ENCODE results near the gene ERCC2. TPM values are rescaled to one million over a fixed set of nuclear protein-coding genes. Genes with fewer than 3 reads are reported as not detected.

ERCC2 gene
- total and polyA plus RNA-seq, 7 experiments from 2014 or later = 4.4 to 25.1 (median 14.9) TPM

GRCh38 chr19:45395821-45396617, 25.6 kb upstream of the ERCC2 start:
- Histone ChIP-seq H3K27ac (ENCODE audit: low read depth, low read length) (no peak overlapping the region), H3K9me3 (ENCODE audit: control insufficient read depth in 2 of 3, low read length in 3 of 3) (no peaks in the 10 kb centered on the region), H3K36me3 (ENCODE audit: control insufficient read depth in 2 of 3, insufficient read depth in 3 of 3, low read length in 3 of 3) (no peaks in the 10 kb centered on the region), H3K4me1 (ENCODE audit: control insufficient read depth in 2 of 2, insufficient read depth in 2 of 2, low read length in 2 of 2) (peaks cover 0 to 4% of the 10 kb centered on the region in 2 donors), H3K4me3 (ENCODE audit: low read length) (no peak overlapping the region), H3K27me3 (ENCODE audit: control insufficient read depth in 2 of 2, insufficient read depth in 2 of 2, low read length in 2 of 2) (peaks cover 0 to 5% of the 10 kb centered on the region in 2 donors)
- Mint-ChIP-seq H3K4me1 (peaks cover 0 to 16% (median 7%) of the 10 kb centered on the region in 7 donors), H3K4me3 (no peak overlapping the region), H3K9me3 (no peaks in the 10 kb centered on the region), H3K27me3 (peaks cover 17 to 30% (median 20%) of the 10 kb centered on the region in 5 donors), H3K36me3 (peaks cover 0 to 18% (median 0%) of the 10 kb centered on the region in 5 donors), H3K27ac (no peak overlapping the region)
- intact Hi-C loops (cut with micrococcal nuclease) = no loop called here
- ChIA-PET POLR2A (no interaction called here), CTCF (no interaction called here)
- no peak for ATAC-seq
- DNase-seq = no peak

GRCh38 chr19:45391871-45392665, 21.7 kb upstream of the ERCC2 start:
- no peaks in the 10 kb centered on the region for H3K9me3 ChIP-seq (ENCODE audit: control insufficient read depth in 2 of 3, low read length in 3 of 3)
- Mint-ChIP-seq H3K9me3 (peaks cover 0 to 3% (median 0%) of the 10 kb centered on the region in 11 donors), H3K27ac (no peak overlapping the region), H3K4me3 (no peak overlapping the region), H3K27me3 (peaks cover 3 to 21% (median 7%) of the 10 kb centered on the region in 5 donors), H3K4me1 (peaks cover 0 to 3% (median 0%) of the 10 kb centered on the region in 7 donors), H3K36me3 (peaks cover 0 to 7% (median 0%) of the 10 kb centered on the region in 5 donors)
- H3K27ac ChIP-seq (ENCODE audit: low read depth, low read length) = no peak overlapping the region
- H3K4me1 ChIP-seq (ENCODE audit: control insufficient read depth in 2 of 2, insufficient read depth in 2 of 2, low read length in 2 of 2) = no peaks in the 10 kb centered on the region
- CTCF ChIA-PET = no interaction called here
- no peak for ATAC-seq
- no peak overlapping the region for H3K4me3 ChIP-seq (ENCODE audit: low read length)
- intact Hi-C loops (cut with micrococcal nuclease) = no loop called here
- no peaks in the 10 kb centered on the region for H3K27me3 ChIP-seq (ENCODE audit: control insufficient read depth in 2 of 2, insufficient read depth in 2 of 2, low read length in 2 of 2)
- no peaks in the 10 kb centered on the region for H3K36me3 ChIP-seq (ENCODE audit: control insufficient read depth in 2 of 3, insufficient read depth in 3 of 3, low read length in 3 of 3)
- no peak for DNase-seq
- POLR2A ChIA-PET = no interaction called here

DNA sequence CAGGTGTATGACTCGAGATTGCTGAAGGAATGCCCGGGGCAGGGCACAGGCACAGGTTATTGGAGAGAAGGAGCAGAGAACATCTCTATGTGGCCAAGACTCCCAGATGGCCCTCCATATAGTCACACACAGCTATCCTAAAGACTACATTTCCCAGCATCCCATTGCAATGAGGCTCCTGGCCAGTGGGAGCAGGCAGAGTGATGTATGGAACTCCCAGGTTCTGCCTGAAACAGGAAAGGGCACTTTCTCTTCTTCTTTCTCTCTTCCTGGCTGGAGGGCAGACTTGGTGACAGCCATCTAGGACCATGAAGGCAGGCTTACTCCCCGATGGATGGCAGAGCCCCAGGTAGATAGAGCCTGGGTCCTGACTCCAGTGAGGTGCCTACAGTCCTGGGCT, 21.0 kb upstream of the ERCC2 start:
- no peak overlapping the region for H3K4me3 Mint-ChIP-seq
- H3K4me1 ChIP-seq (ENCODE audit: control insufficient read depth in 2 of 2, insufficient read depth in 2 of 2, low read length in 2 of 2) = no peaks in the 10 kb centered on the region
- no peak overlapping the region for H3K27ac Mint-ChIP-seq
- no peak for ATAC-seq
- no peak for DNase-seq
- intact Hi-C loops (cut with micrococcal nuclease) = no loop called here
- H3K27me3 ChIP-seq (ENCODE audit: control insufficient read depth in 2 of 2, insufficient read depth in 2 of 2, low read length in 2 of 2) = no peaks in the 10 kb centered on the region
- H3K27me3 Mint-ChIP-seq = peaks cover 4 to 24% (median 6%) of the 10 kb centered on the region in 5 donors
- peaks cover 0 to 3% (median 0%) of the 10 kb centered on the region in 11 donors for H3K9me3 Mint-ChIP-seq
- H3K4me1 Mint-ChIP-seq = no peaks in the 10 kb centered on the region
- H3K36me3 ChIP-seq (ENCODE audit: control insufficient read depth in 2 of 3, insufficient read depth in 3 of 3, low read length in 3 of 3) = no peaks in the 10 kb centered on the region
- H3K4me3 ChIP-seq (ENCODE audit: low read length) = no peak overlapping the region
- POLR2A ChIA-PET = no interaction called here
- H3K9me3 ChIP-seq (ENCODE audit: control insufficient read depth in 2 of 3, low read length in 3 of 3) = no peaks in the 10 kb centered on the region
- H3K27ac ChIP-seq (ENCODE audit: low read depth, low read length) = no peak overlapping the region
- CTCF ChIA-PET = no interaction called here
- peaks cover 0 to 5% (median 0%) of the 10 kb centered on the region in 5 donors for H3K36me3 Mint-ChIP-seq

GRCh38 chr19:45385392-45386221, 15.2 kb upstream of the ERCC2 start:
- Mint-ChIP-seq H3K4me1 (peaks cover 0 to 6% (median 0%) of the 10 kb centered on the region in 7 donors), H3K36me3 (no peaks in the 10 kb centered on the region), H3K27ac (no peak overlapping the region), H3K9me3 (peaks cover 0 to 4% (median 0%) of the 10 kb centered on the region in 11 donors), H3K4me3 (peak overlapping the region in 4 of 10 donors; percentile 14 to 56 (median 24)), H3K27me3 (peaks cover 15 to 32% (median 21%) of the 10 kb centered on the region in 5 donors)
- intact Hi-C loops (cut with micrococcal nuclease) = no loop called here
- ATAC-seq (peak; percentile 32), DNase-seq (no peak)
- H3K4me3 ChIP-seq (ENCODE audit: low read length) = no peak overlapping the region
- ChIA-PET CTCF (no interaction called here), POLR2A (no interaction called here)
- no peak overlapping the region for H3K27ac ChIP-seq (ENCODE audit: low read depth, low read length)
- H3K27me3 ChIP-seq (ENCODE audit: control insufficient read depth in 2 of 2, insufficient read depth in 2 of 2, low read length in 2 of 2) = peaks cover 0 to 8% of the 10 kb centered on the region in 2 donors
- no peaks in the 10 kb centered on the region for H3K4me1 ChIP-seq (ENCODE audit: control insufficient read depth in 2 of 2, insufficient read depth in 2 of 2, low read length in 2 of 2)
- no peaks in the 10 kb centered on the region for H3K9me3 ChIP-seq (ENCODE audit: control insufficient read depth in 2 of 3, low read length in 3 of 3)
- H3K36me3 ChIP-seq (ENCODE audit: control insufficient read depth in 2 of 3, insufficient read depth in 3 of 3, low read length in 3 of 3) = no peaks in the 10 kb centered on the region

DNA sequence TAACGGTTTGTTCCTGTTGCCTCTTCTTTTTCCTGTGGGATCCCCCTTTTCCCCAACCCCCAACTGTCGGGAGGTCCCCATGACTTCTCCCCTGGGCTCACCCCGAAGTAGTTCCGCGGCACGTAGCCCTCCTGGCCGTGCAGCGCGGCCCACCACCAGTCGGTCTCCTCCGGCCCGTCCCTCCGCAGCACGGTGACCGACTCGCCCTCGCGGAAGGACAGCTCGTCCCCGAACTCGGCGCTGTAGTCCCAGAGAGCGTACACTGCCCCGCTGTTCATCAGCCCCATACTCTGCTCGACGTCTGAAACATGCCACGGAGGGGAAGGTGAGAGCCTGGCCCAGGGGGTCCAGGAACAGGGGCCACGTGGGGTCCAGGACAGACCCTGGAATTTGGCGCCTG, 12.1 kb upstream of the ERCC2 start:
- H3K27ac Mint-ChIP-seq = no peak overlapping the region
- peaks cover 0 to 8% of the 10 kb centered on the region in 2 donors for H3K27me3 ChIP-seq (ENCODE audit: control insufficient read depth in 2 of 2, insufficient read depth in 2 of 2, low read length in 2 of 2)
- no peak overlapping the region for H3K27ac ChIP-seq (ENCODE audit: low read depth, low read length)
- H3K9me3 Mint-ChIP-seq = peaks cover 0 to 1% (median 0%) of the 10 kb centered on the region in 11 donors
- H3K4me3 Mint-ChIP-seq = no peak overlapping the region
- intact Hi-C loops (cut with micrococcal nuclease) = no loop called here
- ATAC-seq = no peak
- no peaks in the 10 kb centered on the region for H3K9me3 ChIP-seq (ENCODE audit: control insufficient read depth in 2 of 3, low read length in 3 of 3)
- no peak overlapping the region for H3K4me3 ChIP-seq (ENCODE audit: low read length)
- H3K4me1 ChIP-seq (ENCODE audit: control insufficient read depth in 2 of 2, insufficient read depth in 2 of 2, low read length in 2 of 2) = no peaks in the 10 kb centered on the region
- CTCF ChIA-PET = no interaction called here
- no peaks in the 10 kb centered on the region for H3K36me3 ChIP-seq (ENCODE audit: control insufficient read depth in 2 of 3, insufficient read depth in 3 of 3, low read length in 3 of 3)
- peaks cover 0 to 6% (median 0%) of the 10 kb centered on the region in 7 donors for H3K4me1 Mint-ChIP-seq
- H3K27me3 Mint-ChIP-seq = peaks cover 11 to 28% (median 21%) of the 10 kb centered on the region in 5 donors
- POLR2A ChIA-PET = no interaction called here
- no peak for DNase-seq
- no peaks in the 10 kb centered on the region for H3K36me3 Mint-ChIP-seq

DNA sequence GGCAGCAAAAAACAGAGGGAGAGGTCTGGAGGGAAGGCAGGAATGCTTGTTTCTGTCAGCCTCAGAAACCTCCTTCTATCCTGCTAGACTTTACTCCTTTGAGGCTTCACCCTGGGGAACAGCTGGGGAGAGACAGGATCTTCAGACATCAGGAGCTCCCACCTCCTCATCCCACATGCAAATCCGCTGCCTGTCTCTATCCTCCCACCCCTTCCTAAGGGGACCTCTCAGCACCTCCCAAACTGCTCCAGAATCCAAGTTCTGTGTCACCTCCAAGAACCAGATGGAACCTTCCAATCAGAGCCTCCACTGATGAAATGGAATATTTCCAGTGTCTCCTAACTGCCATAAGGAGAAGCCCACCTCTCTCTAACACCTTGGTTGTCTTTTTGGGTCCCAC, 9.7 kb upstream of the ERCC2 start:
- Histone ChIP-seq H3K36me3 (ENCODE audit: control insufficient read depth in 2 of 3, insufficient read depth in 3 of 3, low read length in 3 of 3) (no peaks in the 10 kb centered on the region), H3K4me1 (ENCODE audit: control insufficient read depth in 2 of 2, insufficient read depth in 2 of 2, low read length in 2 of 2) (no peaks in the 10 kb centered on the region), H3K4me3 (ENCODE audit: low read length) (no peak overlapping the region), H3K9me3 (ENCODE audit: control insufficient read depth in 2 of 3, low read length in 3 of 3) (no peaks in the 10 kb centered on the region), H3K27ac (ENCODE audit: low read depth, low read length) (no peak overlapping the region), H3K27me3 (ENCODE audit: control insufficient read depth in 2 of 2, insufficient read depth in 2 of 2, low read length in 2 of 2) (peaks cover 0 to under 1% of the 10 kb centered on the region in 2 donors)
- ChIA-PET CTCF (interaction anchor here (1.2 kb wide), 1 partner anchor 399 kb away, joined by 3 read pairs; no protein-coding TSS in a partner anchor), POLR2A (no interaction called here)
- no peak overlapping the region for H3K4me3 Mint-ChIP-seq
- H3K27ac Mint-ChIP-seq = no peak overlapping the region
- no peaks in the 10 kb centered on the region for H3K36me3 Mint-ChIP-seq
- H3K27me3 Mint-ChIP-seq = peaks cover 4 to 14% (median 9%) of the 10 kb centered on the region in 5 donors
- ATAC-seq (no peak), DNase-seq (no peak)
- intact Hi-C loops (cut with micrococcal nuclease) = no loop called here
- no peaks in the 10 kb centered on the region for H3K4me1 Mint-ChIP-seq
- peaks cover 0 to 1% (median 0%) of the 10 kb centered on the region in 11 donors for H3K9me3 Mint-ChIP-seq

Data from naive thymus-derived CD4-positive, alpha-beta T cell (primary cell).